GM19099 (cell line): ENCODE results near the gene VANGL1.

Source experiments
- POLR2A ChIP-seq: IDR thresholded peaks from 3 replicates; pipeline ENCODE4 v1.6.1; 2011; ENCODE audit warnings: low read depth; ENCODE audit not compliant: insufficient read length; ENCODE audit errors: extremely low read depth

The VANGL1 gene

GRCh38 chr1:115632251-115633026 lies 9.3 kb upstream of the VANGL1 start:
- no peak for TF ChIP-seq POLR2A

- no peak for TF ChIP-seq POLR2A
These were observed 1.4 kb upstream of the VANGL1 start for GRCh38 chr1:115640384-115640783.

GRCh38 chr1:115642168-115643072 lies 650 bp downstream of the VANGL1 start:
- no peak for TF ChIP-seq POLR2A

- no peak for TF ChIP-seq POLR2A
These were observed 1.5 kb downstream of the VANGL1 start for GRCh38 chr1:115643225-115643624.

GRCh38 chr1:115643666-115644065 lies 1.9 kb downstream of the VANGL1 start:
- TF ChIP-seq POLR2A = no peak

GRCh38 chr1:115644109-115644508 lies 2.3 kb downstream of the VANGL1 start:
- no peak for TF ChIP-seq POLR2A

- TF ChIP-seq POLR2A = no peak
These were observed 5.3 kb downstream of the VANGL1 start for GRCh38 chr1:115647047-115647446.

GRCh38 chr1:115647507-115647906 lies 5.7 kb downstream of the VANGL1 start:
- TF ChIP-seq POLR2A = no peak

GRCh38 chr1:115647919-115648650 lies 6.3 kb downstream of the VANGL1 start:
- no peak for TF ChIP-seq POLR2A

GRCh38 chr1:115648717-115649691 lies 7.2 kb downstream of the VANGL1 start:
- TF ChIP-seq POLR2A = no peak

GRCh38 chr1:115649964-115650363 lies 8.2 kb downstream of the VANGL1 start:
- no peak for TF ChIP-seq POLR2A

GRCh38 chr1:115650961-115651360 lies 9.2 kb downstream of the VANGL1 start:
- TF ChIP-seq POLR2A = no peak

- no peak for TF ChIP-seq POLR2A
These were observed 9.6 kb downstream of the VANGL1 start for GRCh38 chr1:115651391-115651790.

GRCh38 chr1:115652236-115652788 lies 10.5 kb downstream of the VANGL1 start:
- no peak for TF ChIP-seq POLR2A

GRCh38 chr1:115654125-115654524 lies 12.4 kb downstream of the VANGL1 start:
- TF ChIP-seq POLR2A = no peak
